ENCODE results near the gene CCDC83.
A peak's percentile ranks its signal among the peaks of the same experiment; 100 is the strongest.

The CCDC83 gene

DNA sequence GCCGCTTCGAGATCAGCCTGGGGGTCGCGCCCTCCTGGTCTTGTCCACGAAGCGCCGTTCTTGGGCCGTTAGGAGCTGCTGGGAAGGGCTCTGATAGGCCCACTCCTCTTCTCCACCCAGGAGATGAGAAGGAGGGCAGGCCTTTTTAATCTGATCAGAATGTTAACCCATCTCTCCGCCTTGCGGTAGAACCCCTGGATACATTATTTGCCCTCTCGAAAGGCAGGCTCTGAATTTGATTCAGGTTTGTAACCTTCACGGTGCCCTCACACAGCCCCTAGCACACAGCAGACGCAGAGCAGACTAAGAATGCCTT lies at the start of gene CCDC83:
CCDC83 (plus strand) TSS at position 43 of the 316 bp plus-strand sequence. CDS start 9,741 bp downstream, outside the sequence.
- DNase-seq: no peak

- no peak for DNase-seq
Observed at GRCh38 chr11:85805387-85805786, 49.8 kb upstream of the CCDC83 start.

DNA sequence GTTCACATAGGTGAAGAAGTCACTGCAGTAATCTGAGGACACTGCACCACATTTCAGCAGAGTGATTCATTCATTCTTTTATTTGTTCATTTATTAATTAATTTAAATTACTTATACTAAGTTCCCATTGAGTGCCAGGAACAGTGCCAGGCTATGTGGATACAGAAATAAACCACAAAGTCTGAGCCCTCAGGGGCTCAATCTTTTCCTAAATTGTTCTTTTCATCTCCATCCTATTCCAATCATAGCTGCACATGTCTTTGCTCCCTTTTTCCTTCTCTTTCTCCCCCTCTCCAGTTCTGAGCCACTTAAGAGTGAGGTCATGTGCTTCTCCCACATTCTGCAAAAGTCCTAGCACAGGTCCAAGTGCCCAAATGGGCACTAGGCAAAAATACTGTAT lies 49.2 kb upstream of the CCDC83 start:
- DNase-seq: no peak

DNA sequence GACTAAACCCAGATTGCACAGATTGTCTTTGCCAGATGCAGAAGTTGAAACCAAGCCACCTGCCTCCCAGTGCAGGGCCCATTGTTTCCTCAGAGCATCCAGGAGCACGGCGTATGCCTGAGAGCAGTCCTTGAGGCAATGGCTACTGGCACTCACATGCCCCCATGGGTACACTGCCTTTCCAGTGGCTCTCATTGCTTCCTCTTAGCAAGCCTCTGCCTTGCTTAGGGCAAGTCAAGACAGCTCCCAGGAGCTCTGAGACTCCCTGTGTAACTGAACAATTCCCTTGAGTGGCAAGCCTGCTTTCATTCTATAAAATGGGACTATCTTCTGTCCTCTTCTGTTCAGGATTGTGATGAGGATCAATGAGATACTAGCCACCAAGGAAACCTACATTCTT lies 48.3 kb upstream of the CCDC83 start:
- DNase-seq: no peak

- no peak for DNase-seq
Observed at GRCh38 chr11:85809191-85809590, 46.0 kb upstream of the CCDC83 start.

GRCh38 chr11:85809863-85810262 lies 45.3 kb upstream of the CCDC83 start:
- peak in 1 of 2 donors; percentile 32 for DNase-seq

- DNase-seq: no peak
Observed at GRCh38 chr11:85810521-85810870, 44.7 kb upstream of the CCDC83 start.

DNA sequence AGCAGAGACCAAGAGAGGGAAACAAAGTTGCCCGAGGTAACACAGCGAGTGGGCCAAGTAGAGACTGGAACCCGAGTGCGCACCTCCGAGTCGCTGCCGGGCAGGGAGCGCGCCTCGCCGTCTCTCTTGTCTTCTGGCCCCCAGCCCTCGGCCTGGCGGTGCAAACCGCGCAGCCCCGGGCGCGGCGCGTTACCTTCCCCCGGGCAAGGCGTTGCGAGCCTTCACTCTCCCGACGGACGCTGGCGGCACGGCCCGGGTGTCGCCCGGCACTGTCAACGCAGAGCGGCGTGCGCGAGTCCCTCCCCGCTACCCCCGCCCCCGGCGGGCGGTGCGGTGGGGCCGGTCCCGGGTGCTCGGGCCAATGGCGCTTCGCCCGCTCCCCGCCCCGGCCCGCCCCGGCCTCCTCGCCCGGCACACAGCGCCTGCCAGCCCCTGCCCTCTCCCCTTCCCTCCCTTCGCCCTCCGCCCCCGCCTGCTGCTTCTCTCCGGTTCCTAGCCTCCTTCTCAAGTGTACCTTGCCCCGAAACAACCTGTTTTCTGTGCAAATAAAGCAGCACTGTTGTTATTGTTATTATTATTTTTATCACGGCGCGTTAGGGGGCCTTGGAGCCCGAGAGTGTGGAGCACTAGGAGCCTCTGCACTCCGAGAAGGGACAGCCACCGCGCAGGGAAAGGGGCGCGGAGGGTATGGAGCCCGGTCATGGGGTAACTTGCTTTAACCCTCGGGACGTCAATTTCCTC lies 44.1 kb upstream of the CCDC83 start, which contains the start of gene SYTL2:
SYTL2 (minus strand) TSS at position 271 of the 741 bp plus-strand sequence. CDS start 53,416 bp downstream, outside the sequence.
- DNase-seq: peak; percentile 56 to 74

GRCh38 chr11:85811624-85812023 lies 43.6 kb upstream of the CCDC83 start:
- no peak for DNase-seq

DNA sequence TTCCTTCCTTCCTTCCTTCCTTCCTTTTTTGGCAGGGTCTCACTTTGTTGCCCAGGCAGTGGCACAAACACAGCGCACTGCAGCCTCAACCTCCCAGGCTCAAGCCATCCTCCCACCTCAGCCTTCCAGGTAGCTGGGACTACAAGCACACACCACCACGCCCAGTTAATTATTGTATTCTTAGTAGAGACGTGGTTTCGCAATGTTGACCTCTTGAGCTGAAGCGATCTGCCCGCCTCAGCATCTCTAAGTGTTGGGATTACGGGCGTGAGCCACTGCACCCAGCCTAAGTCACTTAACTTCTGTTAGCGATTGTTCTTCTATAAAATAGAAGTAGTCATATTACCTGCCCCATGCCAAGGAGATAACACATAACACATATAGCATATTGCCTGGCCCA lies 41.5 kb upstream of the CCDC83 start:
- DNase-seq: no peak

DNA sequence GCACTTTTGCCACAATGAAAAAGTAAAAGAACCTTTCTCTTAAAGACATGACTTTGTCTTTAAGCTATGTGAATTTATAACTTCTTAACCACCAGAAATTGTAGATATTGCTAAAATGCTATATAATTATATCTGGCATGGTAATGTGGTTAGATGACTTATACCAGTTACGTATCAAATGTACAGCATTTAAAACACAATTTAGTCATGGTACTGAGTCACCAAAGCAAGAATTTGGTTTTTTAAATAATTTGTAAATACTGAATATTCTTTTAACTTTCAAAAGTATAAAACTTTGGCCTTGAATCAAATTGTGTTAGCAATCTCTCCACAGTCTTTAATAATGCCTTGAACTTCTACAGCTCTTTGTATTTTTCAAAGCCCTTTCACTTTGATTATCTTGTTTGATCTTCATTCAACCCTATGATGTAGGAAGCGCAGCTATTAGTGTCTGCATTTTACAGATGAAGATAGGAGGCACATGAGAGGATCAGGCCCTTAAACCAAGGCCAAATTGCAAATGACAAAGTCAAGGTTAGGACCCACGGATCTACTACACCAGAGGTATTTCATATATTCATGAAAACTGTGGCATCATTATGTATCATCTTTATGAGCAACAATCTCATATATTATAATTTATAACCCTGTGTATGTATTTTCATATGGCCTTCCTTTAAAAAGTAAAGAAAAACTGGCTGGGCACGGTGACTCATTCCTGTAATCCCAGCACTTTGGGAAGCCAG lies 39.8 kb upstream of the CCDC83 start:
- no peak for DNase-seq

GRCh38 chr11:85819441-85819840 lies 35.7 kb upstream of the CCDC83 start:
- DNase-seq: no peak

DNA sequence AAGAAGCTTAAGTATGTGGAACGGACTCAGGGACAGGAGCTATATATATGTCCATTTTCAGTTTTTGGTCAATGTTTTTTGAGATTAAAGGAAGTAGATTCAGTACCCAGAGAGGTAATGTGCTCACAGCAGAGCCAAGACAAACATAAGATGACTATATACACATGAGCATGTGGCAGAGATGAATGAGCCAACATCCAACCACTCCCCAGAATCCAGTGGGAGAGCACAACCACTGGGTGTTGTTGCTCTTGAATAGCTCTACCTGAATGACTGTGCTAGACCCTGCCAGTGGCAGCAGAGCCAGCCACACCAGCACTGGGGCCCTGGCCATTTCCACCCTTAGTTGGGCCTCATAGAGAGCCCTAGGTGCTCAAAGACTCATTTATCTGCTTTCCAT lies 33.5 kb upstream of the CCDC83 start:
- no peak for DNase-seq

GRCh38 chr11:85822814-85823213 lies 32.4 kb upstream of the CCDC83 start:
- DNase-seq: no peak

DNA sequence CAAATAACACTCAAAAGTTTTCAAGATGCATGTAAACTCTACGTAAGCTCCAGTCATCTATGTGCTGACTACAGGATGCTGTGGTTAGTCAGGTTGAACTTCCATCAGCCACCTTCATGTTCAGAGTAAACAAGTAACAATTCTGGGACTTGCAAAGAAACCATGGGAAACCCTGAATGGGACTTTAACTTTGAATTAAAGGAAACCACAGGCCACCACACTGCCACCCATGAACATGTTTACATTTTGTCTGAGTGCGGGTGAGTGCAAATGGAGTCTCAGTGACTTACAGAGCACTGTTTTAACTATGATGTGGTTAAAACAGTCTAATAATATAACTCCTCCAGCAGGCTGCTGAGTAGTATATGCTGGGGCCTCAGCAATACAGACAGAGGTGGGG lies 31.4 kb upstream of the CCDC83 start:
- DNase-seq: no peak

- DNase-seq: no peak
Observed at GRCh38 chr11:85825616-85826015, 29.6 kb upstream of the CCDC83 start.

DNA sequence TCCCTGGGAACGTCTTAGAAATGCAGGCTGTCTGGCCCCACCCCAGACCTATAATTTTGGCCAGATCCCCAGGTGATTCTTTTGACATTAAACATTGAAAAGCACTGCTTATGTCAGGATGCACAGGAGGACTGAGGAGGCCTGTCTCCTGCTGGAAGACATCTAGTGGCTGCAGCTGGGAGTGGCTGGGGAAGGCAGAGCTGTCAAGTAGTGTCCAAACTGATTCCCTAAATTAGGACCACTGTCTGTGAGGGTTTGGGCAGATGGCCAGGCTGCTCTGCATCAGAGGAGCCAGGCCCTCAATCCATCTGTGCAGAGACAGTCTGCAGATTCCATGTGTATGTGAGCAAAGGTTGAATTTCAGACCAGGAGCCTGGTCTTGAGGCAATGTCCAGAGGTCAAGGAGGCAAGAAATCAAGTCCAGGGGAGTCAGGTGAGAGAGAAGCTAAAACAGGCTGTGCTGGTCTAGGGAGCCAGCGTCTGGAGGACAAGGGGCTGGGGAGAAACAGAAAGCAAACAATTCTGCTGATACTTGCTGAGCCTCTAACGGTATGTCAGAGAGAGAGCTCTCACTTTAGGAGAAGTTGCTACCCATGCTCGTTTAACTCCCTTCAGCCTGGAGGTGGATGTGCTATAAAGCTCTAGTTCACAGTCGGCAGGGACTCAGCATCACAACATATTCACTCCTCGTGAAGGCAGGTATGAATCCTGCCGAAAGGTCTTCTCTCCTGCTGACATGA lies 28.9 kb upstream of the CCDC83 start:
- DNase-seq: peak in 1 of 2 donors; percentile 16

DNA sequence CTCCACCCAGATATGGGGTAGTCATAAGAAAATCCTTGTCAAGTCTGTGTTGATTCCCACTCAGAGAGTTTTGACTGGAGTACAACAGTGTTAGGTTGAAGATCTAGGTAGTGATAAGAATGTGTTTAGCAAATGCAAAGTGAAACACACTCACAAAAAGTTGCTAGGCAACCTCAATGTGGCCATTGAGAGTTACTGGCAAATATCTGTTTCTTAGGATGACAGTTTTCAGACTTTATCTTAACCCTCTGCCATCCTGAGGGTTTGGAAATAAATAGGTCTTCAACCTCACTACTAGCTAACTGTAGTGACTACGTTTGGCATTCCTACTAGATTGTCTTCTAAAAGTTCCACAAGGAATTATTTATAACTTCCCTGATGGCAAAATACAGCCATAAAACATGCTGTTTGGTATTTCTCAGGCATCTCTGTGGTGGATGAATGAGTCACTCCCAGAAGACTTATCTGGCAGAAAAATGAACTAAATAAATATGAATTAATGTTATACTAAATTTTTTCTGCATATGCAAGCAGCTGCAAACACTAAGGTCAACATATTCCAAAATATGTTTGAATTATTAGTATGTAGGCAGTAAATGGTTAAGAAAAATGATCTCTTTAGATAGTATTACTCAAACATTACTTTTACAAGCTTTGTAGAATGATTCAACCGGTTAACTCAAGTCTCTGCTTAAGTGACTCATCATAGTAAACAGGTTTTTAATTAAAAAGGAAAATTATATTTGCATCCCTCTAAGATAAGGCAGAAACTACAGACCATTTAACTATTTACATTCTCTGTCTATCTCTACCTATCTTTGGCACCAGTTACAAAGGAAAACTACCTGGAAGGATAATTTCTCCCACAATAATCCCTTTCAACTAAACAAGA lies 27.2 kb upstream of the CCDC83 start:
- no peak for DNase-seq

DNA sequence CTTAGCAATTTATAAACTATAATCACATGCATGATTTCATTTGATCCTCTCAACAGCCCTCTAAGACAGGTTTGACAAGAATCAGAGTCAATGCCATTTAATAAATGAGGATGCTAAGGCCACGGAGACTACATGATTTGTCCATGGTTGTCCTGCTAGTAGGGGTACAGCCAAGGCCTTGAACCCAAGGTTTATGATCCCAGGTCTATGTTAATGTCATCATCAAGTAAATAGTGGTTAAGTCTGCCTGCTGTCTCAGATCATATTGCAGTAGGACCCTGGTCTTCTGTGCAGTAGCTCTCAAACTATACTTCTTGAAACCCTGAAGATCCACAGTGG lies 26.6 kb upstream of the CCDC83 start:
- no peak for DNase-seq

DNA sequence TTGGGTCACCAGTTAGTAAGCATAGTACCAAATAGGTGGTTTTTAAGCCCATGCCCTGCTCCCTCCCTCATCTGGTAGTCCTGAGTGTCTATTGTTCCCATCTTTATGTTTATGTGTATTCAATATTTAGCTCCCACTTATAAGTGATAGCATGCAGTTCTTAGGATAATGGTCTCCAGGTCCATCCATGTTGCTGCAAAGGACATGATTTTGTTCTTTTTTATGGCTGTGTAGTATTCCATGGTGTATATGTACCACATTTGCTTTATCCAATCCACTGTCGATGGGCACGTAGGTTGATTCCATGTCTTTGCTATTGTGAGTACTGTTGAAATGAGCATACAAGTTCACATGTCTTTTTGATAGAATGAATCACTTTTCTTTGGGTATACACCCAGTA lies 26.0 kb upstream of the CCDC83 start:
- no peak for DNase-seq

- DNase-seq: no peak
Observed at GRCh38 chr11:85831050-85831449, 24.1 kb upstream of the CCDC83 start.

DNA sequence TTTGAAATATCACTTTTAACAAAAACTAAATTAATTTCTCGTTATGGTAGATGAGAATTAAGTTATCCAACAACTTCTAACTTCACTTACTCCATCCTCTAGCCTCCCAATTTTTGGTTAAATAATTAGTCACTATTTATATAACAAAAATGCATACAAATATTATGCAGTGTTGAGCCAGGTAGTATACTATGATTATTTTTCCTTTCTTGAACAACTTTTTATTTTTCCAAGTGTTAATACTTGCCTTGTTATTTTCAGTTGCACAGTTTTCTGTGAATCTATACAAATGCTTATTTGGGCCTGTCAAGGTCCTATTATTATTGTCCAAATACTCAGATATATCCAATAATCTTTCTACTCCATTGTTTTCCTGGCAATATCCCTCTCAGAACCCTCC lies 19.9 kb upstream of the CCDC83 start:
- DNase-seq: no peak

GRCh38 chr11:85835729-85836128 lies 19.5 kb upstream of the CCDC83 start:
- DNase-seq: no peak

Measured in hippocampal formation (tissue), 2 donors.